Measurements from ENCODE around the gene CBFA2T3. TPM values are rescaled to one million over a fixed set of nuclear protein-coding genes. Genes with fewer than 3 reads are reported as not detected.

CBFA2T3 gene
- total RNA-seq, 1 experiment from 2014 or later = 0.03 TPM

DNA sequence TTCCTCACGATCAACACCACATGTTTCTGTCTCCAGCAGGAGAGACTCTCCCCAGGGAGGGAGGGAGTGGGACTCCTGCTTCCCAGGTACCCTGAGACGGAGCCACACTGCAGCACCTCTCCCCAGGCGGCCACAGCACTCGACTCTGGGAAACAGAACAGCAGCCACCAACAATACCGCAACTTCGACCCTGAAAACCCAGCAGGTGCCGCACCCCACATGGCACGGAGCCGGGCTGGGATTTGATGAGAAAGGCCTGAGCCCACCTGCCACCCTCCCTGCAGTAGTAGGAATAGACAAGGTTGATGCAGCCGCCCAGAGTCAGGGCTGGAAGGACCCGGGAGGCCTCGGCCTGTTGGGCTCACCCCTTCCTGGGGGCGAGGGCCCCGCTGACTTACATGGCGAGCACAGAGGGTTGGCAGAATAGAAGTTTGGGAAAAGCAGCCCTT lies 134.7 kb downstream of the CBFA2T3 start:
- no peak for DNase-seq (ENCODE audit: low spot score)

DNA sequence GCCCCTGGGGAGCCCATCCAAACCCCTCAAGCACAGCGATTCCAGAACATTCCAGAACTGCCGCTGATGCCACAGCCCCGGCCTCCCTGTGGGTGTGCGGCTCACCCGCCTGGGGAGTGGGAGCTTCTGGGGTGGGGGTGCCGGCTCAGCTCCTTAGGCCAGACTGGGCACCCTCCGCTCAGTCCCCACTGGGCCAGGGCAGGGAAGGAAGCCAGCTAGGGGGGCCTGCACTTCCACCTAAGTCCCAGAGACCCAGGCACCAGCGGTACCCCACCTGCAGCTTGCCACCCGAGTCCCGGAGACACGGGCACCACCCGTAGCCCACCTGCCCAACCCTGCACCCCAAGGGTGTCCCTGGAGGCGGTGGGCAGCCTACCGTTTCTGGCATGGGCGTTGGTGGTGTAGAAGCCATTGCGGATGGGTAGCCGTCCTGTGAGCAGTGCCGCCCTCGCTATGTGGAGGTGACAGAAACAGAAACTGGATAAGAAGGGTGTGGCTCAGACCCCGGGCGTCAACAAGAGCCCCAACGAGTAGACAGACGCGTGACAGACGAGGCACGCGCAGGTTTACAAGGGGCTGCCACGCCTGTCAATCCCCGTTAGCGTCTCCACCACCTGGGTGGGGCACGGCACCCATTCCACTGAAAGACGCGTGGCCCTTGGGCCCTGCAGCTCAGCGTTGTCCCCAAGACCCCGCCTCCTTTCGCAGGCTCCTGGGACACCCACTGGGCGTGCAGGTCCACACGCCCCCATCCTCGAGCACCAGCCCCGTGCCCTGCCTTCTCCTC lies 135.3 kb downstream of the CBFA2T3 start:
- DNase-seq (ENCODE audit: low spot score) = no peak

DNA sequence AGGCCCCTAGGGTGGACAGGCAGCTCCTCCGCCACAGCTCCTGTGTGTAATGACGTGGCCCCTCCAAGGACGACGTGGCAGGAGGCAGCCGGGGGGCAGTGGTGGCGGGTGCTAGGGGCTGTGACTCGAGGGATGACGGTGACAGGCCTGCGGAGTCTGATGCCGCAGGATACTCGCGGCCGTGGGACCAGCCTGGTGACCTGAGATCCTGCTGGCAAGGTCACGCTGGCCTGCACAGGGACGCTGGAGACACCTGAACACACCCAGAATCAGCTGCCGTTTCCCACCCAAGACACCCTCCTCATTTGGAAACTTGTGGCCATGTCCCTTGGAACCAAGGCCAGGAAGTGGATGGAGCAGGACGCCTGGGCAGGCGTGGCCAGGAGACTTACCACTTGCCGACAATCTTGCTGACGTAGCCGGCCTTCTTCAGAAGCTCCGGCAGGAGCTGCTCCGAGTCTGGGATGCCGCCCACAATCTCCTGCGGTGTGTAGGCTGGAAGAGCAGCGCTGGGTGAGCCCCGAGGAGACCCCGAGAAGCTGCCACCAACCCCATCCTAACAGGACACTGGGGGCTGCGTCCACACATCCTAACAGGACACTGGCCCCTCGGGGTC lies 136.3 kb downstream of the CBFA2T3 start:
- DNase-seq (ENCODE audit: low spot score) = no peak

DNA sequence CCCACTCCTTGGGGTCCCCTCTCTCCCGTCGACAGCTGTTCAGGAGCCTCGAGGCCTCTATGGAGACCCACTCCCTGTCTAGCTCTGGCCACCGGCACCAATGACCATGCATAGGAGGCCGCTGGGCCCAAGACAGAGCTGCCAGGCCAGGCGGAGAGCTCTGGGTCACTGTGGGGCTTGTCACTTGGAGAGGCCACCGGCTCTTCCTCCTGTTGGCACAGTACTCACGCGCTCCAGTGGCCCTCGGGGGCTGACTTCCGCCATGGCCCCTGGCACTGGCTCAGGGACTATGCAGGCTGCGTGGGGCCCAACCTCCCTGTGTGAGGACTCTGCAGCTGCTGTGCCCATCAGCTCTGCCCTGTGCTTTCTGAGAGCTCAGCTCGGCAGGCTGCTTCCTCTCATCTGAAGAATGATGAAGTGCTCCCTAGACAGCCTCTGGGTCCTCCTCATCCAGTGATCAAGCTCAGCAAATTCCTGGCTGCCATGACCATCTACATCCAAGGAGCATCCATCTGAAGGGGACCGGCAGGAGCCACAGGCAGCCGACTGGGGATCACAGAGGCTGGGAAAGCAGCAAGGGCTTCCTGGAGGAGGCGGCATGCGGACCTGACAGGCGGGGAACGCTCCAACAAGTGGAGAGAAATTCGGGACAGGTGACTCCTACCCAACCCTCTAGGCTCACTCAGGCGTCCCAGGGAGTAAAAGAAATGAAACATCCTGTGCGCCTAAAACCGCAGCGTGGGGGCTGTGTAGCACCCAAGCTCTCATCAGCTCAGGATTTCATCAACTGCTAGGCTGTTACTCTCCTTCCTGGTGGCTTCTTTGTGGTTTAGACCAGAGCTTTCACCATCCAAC lies 137.0 kb downstream of the CBFA2T3 start:
- no peak for DNase-seq (ENCODE audit: low spot score)

DNA sequence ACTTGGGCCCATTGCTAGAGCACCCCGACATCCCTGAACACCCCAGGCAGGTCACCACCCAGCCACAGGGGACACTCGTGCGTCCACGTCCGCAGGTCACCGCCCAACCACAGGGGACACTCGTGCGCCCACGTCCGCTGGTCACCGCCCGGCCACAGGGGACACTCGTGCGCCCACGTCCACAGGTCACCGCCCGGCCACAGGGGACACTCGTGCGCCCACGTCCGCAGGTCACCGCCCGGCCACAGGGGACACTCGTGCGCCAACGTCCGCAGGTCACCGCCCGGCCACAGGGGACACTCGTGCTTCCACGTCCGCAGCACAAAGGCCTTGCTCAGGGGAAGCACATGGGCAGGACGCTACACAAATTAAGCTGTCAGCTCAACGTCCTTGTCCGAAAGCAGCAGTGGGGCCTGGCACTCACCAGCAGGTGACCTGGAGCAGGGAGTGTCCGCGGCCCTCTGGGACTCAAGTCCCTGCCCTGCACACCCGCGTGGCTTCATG lies 137.9 kb downstream of the CBFA2T3 start:
- no peak for DNase-seq (ENCODE audit: low spot score)

DNA sequence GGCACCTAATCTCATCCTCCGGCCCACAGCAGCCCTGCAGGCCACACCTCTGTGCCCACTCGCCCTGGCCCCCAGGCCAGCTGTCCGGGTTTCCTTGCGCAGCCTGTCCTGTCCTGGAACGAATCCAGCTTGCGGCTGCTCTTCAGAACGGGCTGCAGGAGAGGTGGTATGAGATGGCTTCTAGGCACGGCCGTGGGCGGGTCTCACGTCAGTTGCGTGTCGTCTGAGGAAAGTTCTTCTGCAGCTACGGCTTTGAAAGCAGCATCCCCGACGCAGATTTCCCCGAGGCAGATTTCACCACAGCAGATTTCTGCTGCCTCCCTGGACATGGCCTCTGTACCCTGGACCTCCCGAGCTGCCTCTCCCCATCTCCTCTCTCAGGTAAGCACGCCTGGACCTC lies 138.4 kb downstream of the CBFA2T3 start:
- DNase-seq (ENCODE audit: low spot score) = no peak

DNA sequence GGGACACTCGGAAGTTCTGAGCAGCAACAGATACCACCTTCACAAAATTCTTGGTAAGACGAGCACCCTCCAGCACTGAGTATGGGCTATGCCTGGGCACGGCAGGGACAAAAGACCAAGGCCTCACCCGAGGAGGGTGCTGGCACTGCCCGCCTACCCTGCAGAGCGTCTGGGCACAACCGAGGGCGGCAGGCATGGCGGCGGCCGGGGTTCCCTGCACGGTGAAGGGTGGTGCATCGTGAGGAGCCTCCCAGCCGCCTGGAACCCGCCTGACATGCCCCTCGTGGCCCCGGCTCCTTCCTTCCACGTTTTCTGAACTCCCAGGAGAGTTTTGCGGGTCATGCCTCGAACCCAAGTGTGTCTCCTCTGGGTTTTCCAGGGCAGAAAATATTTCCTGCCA lies 139.2 kb downstream of the CBFA2T3 start:
- no peak for DNase-seq (ENCODE audit: low spot score)

DNA sequence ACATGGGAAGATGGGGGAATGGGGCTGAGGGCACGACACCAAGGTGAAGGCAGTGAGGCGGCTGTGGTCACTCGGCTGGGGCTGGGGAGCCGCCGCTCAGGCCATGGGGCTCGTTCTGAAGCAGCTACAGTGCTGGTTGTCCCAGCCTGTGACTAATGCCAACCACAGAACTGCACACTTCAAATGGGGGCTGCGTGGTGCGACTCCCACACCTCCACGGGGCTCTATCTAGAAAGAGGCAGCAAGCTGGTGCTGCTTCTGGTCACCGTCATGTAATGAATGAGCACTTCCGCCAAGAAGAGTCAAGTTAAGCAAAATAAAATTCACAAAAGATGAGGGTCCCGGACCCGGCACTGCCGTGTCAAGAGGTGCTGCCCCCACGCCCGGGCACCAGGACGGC lies 140.2 kb downstream of the CBFA2T3 start:
- no peak for DNase-seq (ENCODE audit: low spot score)

DNA sequence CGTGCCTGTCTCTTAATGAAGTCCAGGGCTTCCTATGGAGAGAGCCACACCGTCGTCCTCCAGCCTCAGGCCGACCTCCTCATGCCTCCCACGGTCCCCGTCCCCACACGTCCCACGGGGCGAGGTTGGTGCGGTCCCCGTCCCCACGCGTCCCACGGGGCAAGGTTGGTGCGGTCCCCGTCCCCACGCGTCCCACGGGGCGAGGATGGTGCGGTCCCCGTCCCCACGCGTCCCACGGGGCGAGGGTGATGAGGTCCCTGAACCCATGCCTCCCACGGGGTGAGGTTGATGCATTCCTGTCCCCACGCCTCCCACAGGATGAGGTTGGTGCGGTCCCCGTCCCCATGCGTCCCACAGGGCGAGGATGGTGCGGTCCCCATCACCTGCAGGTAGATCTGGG lies 141.2 kb downstream of the CBFA2T3 start:
- no peak for DNase-seq (ENCODE audit: low spot score)

DNA sequence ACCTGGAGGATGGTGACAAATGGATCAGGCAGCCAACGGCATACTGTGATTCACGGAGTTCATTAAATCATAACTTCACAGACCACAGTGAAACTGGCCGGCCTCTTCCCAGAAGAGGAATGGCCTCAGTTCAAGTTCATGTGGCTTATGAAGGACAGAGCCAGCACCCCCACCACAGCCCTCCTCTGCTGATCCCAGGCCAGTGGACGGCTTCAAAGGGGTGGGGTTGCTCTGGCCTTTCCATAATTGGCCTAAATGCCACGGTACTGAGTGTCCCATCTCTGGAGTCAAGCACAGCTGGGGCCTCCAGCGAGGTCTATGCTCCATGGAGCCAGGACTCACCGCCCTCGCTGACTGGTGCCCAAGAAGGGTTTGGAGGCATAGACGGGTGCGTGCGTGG lies 141.6 kb downstream of the CBFA2T3 start:
- DNase-seq (ENCODE audit: low spot score) = no peak

DNA sequence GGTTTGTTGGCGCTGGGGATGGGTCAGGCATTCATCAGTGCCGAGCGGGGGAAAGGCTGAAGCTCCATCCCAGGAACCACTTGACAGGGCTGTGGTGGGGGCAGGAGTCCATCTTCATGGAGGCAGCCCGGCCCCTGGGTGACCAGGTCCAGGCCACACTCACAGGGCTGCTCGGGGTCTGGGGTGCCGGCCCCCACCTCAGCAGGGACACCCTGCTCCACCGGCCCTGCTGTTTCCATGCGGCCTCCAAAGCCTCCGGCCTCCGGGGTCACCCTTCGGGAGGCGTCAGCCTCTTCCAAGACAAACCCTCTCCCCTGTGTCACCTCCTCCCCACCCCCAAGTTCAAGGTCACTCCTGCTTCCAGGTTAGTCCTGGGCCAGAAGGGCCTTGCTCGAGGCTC lies 142.3 kb downstream of the CBFA2T3 start:
- no peak for DNase-seq (ENCODE audit: low spot score)

DNA sequence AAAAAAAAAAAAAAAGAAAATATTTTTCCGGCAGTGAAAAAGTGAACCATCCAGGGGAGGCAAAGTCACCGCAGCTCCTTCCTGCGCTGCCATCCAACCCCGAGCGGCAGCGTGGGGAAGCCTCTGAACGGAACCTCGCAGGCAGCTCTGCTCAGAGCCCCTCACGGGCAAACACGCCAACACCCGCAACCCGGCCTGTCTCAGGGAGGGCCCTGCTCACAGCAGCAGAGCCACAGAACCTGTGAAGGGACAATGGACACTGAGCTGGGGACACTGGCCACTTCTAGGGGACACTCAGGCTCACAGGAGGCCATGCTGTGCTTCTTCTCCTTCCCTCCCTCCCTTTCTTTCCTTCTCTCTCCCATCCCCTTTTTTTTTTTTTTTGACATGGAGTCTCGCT lies 143.9 kb downstream of the CBFA2T3 start:
- no peak for DNase-seq (ENCODE audit: low spot score)

DNA sequence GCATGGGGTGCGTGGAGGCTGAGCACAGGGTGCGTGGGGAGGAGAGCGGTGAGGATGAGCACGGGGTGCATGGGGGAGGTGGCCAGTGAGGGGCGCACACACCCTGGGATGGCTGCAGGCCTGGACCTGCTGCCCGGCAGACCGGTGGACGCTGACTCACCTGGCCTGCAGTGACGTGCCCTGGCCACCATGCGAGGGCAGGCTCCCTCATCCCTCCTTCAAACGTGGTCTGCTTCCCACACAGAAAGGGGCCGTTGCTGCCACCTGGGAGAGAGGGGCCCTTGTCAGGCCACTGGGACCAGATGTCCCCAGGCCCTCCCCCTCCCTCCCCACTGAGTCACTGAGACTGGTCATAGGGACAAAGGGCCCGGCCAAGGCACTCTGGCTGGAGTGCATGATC lies 145.2 kb downstream of the CBFA2T3 start:
- DNase-seq (ENCODE audit: low spot score) = peak; percentile 5

DNA sequence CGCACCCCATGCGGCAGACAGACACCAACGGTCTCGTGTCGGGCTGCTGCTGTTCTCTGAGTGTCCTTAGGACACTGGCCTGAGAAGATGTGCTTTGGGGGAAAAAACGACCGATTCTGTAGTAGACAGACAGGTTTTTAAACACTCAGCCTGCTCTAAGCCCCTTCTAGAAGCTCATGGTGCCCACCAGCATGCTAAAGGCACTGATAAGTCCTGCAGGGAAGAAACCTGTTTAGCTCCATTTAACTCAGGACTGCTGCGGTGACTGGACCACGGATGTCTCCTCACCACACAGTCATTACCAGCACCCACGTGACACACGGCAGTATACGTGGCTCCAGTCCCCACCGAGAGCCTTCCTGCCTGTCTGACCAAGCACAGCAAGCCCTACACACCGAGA lies 146.2 kb downstream of the CBFA2T3 start:
- DNase-seq (ENCODE audit: low spot score) = no peak

DNA sequence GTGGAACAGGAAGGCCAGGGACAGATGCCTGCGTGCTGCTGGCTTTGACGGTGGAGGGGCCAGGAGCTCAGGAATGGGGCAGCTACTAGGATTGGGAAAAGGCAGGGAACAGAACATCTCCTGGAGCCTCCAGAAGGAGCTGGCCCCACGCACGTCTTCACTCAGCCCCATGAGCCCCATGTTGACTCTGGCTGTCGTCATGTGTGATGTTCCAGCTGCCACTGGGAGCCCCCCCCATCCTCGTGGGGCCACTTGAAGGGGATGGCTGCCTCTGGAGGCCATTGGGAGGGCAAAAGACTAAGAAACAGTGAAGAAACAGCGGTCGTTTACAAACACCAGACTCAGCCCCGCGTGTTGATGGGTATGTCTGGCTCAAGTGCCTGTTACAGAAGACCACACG lies 146.7 kb downstream of the CBFA2T3 start:
- DNase-seq (ENCODE audit: low spot score) = no peak

DNA sequence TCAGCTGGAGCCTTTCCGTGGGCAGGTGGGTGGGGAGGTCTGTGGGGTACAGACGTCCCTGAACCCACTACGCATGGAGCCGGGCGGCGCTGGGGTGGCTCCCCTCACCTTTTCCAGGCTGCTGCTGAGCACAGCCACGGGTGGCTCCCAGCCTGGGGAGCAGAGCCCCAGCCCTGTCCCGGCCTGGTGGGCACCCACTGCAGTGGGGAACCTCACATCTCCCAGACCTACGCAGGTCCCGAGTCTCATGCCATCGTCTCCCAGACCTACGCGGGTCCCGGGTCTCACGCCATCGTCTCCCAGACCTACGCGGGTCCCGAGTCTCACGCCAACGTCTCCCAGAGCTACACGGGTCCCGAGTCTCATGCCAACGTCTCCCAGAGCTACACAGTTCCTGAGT lies 148.3 kb downstream of the CBFA2T3 start:
- DNase-seq (ENCODE audit: low spot score) = no peak

DNA sequence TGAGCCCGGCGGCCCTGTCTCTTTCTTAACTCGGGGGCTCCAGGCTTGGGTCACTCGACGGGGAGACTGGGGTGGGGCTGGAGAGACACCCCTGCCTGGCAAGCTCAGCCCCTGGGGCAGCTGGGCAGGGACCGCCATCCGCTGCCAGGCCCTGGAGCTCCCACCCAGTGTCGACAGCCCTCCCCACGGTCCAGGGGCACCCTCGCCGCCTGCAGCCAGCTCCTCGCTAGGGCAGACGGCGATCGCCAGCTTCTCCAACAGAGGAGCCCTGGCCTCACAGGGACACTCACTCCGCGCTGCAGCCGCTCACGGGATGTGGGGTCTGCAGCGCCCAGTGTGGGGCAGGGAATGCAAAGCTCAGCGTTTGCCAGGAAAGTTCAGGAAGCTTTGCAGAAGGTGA lies 149.3 kb downstream of the CBFA2T3 start:
- no peak for DNase-seq (ENCODE audit: low spot score)

DNA sequence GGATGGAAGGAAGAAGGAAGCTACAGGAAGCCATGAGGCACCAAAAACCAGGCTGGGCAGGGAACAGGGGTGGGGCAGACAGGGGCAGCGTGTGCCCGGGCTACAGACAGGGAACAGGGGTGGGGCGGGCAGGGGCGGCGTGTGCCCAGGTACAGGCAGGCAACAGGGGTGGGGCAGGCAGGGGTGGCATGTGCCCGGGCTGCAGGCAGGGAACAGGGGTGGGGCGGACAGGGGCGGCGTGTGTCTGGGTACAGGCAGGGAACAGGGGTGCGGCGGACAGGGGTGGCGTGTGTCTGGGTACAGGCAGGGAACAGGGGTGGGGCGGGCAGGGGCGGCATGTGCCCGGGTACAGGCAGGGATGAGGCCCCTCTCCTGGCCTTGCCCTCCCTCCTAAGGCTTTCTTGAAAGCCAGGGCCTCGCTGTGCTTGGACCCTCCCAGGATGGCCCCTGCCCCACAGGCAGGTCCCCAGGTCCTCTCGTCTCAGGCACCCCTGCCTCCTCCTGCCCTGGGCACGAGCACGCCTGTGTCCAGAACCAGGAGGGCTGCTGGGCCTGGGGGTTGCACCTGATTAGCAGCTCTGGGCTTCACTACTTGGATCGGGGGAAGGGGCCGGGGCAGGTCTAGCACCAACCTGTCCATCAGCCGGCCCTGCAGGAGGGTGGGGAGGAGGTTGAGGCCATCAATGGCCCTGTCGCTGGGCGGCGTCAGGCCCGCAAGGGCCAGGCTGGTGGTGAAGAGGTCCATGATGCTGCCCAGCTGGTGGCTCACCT lies 150.8 kb downstream of the CBFA2T3 start:
- DNase-seq (ENCODE audit: low spot score) = no peak

DNA sequence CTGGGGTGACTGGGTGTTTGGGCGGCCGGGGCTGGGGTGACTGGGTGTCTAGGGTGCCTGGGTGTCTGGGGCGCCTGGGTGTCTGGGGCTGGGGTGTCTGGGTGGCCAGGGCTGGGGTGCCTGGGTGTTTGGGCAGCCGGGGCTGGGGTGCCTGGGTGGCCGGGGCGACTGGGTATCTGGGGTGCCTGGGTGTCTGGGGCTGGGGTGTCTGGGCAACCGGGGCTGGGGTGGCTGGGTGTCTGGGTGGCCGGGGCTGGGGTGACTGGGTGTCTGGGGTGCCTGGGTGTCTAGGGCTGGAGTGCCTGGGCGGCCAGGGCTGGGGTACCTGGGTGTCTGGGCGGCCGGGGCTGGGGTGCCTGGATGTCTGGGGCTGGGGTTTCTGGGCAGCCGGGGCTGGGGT lies 151.9 kb downstream of the CBFA2T3 start:
- DNase-seq (ENCODE audit: low spot score) = no peak

Measured in HT-29 (cell line).